NOMO-1 treated with dmso at 0.1 percent for 144 hours (cell line): Measurements from ENCODE around the gene LMO7.

Experiments
- DNase-seq: peaks from one replicate; lab custom pipeline; 2025; ENCODE audit not compliant: unreplicated experiment; lab: John Stamatoyannopoulos, UW

Gene LMO7

DNA sequence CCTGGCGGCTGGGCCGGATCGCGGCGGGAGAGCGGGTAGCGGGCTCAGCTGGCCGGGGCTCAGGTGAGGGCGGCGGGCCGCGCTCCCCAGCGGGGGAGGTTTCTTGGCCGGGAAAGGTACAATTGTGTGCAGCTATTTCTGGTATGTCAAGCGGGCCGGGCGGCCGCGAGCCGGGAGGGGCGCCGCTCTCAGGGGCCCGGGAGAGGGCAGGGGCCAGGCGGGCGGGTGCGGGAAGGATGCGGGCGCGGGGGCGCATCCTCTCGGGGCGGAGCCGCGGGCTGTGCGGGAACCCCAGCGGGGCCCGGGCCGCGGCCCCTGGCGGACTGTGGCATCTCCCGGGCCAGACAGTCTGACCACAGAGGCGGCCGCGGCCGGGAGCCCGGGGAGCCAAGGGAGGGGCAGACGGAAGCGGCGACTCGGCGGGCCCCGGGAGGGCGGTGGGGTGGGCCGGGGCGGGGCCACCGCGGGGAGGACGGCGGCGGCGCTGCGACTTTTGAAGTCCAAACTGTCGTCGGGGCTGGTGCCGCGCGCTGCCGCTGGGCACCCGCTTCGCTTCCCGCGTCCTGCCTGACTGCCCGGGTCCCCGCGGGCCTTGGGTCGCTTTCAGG, at the start of gene LMO7:
Gene LMO7, plus strand, starts transcription at position 503 of the 608 bp plus-strand sequence. CDS start 328 bp downstream, outside the sequence.
- DNase-seq = peak; percentile 48

GRCh38 chr13:75587679-75588078, 48.5 kb upstream of the LMO7 start:
- no peak for DNase-seq

GRCh38 chr13:75596657-75597182, 39.4 kb upstream of the LMO7 start:
- no peak for DNase-seq

- no peak for DNase-seq
Observed at GRCh38 chr13:75600371-75600770, 35.8 kb upstream of the LMO7 start.

DNA sequence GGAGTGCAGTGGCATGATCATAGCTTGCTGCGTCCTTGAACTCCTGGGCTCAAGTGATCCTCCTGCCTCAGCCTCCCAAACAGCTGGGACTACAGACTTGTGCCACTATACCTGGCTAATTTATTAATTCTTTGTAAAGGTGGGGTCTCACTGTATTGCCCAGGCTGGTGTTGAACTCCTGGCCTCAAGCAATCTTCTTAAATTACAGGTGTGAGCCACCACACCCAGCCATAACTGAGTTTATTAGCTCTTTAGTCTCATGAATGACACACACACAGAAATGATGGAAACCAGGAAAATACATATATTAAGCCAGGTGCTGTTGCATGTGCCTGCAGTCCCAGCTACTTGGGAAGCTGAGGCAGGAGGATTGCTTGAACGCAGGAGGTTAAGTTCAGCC, 33.1 kb upstream of the LMO7 start:
- DNase-seq = no peak

DNA sequence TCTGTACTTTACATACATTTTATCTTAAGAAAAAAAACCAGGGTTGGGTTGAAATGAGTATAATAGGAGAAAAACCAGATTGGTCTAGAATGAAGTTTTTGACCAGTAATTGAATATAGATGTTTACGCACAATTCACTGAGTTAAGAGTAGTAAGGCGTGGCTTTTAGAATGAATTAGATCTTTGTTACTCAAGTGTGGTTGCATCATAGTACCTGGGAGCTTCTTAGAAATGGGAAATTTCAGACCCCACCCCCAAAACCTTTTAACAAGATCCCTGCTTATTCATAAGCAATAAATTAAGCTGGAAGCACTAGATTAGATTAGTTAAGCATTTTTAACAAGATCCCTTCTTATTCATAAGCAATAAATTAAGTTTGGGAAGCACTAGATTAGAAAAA, 28.7 kb upstream of the LMO7 start:
- no peak for DNase-seq

DNA sequence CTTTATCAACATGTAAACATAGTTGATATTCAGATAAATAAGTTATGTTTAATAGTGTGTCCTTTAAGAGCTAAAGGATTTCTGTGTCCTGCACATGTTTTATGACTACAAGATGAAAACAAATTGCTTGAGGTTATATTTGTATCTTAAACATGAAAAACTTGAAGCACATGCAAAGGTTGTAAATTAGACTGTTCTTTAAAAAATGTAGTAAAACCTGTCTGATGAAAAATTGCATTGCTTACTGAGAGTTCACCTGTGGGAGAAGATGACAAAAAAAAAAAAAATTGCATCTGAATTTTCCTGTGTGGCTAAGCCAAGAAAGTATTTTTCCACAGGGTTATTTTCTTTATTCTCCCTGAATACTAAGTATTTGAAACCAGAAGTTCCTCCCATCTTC, 25.7 kb upstream of the LMO7 start:
- DNase-seq = no peak

DNA sequence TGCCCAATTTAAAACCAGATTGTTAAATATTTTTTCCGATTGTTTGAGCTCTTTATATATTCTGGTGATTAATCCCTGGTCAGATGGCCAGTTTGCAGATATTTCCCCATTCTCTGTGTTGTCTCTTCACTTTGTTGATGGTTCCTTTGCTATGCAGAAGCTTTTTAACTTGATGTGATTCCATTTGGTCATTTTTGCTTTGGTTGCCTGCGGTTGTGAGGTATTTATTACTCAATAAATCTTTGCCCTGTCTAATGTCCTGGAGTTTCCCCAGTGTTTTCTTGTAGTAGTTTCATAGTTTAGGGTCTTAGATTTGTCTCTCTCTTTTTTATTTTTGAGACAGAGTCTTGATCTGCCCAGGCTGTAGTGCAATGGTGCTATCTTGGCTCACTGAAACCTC, 23.8 kb upstream of the LMO7 start:
- DNase-seq = no peak

GRCh38 chr13:75617230-75617629, 18.9 kb upstream of the LMO7 start:
- DNase-seq = no peak

- DNase-seq = no peak
Observed at GRCh38 chr13:75618308-75618707, 17.8 kb upstream of the LMO7 start.

- DNase-seq = no peak
Observed at GRCh38 chr13:75620020-75620419, 16.1 kb upstream of the LMO7 start.

GRCh38 chr13:75621147-75621546, 15.0 kb upstream of the LMO7 start:
- DNase-seq = no peak

GRCh38 chr13:75628801-75629200, 7.3 kb upstream of the LMO7 start:
- no peak for DNase-seq

- no peak for DNase-seq
Observed at GRCh38 chr13:75633285-75633684, 2.8 kb upstream of the LMO7 start.

- DNase-seq = no peak
Observed at GRCh38 chr13:75635101-75635827, 866 bp upstream of the LMO7 start.

GRCh38 chr13:75636436-75637180, 478 bp downstream of the LMO7 start:
- DNase-seq = peak; percentile 48

DNA sequence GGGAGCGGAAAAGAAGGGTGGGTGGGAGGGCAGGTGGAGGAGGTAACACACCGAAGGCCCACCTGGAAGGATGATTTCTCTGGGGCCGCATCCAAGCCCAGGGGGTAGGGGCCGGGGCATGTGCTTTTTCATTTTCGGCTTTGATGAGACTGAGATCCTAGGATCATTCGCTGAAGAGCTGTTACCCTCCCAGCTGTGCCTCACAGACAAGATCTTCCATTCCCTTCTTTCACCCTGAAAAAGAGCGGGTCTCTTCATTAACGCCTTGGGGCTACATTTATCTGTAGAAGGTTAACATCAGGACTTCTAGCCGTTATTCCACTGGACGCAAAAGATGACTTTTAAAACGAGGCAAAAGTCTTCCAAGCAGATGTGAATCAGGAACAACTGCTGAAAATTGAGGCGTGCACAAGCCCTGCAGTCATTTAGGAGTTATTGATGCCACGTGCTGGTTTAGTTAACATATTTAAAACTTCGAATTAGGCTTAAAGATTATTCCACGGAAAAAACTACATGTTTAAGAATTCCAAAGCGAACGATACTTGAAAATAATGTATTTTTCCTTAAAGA, 1.1 kb downstream of the LMO7 start:
- no peak for DNase-seq

DNA sequence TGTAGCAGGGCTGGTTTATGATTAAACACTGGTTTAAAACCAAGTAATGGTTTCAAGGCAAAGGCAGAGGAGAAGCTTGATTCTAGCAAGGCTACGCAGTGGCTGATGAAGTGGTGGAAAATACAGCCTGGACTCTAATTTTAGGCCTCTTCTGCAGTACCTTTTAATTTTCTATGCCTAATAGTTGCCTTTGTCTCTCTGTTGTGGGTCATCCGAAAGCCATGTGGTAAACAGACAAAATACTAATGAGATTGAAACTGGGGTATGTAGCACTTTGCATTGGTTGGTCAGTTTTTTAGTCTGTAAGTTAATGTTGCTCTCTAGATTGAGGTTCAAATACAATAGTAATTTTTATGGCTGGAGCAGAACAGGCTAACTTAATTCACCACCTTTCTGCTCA, 3.3 kb downstream of the LMO7 start:
- no peak for DNase-seq

DNA sequence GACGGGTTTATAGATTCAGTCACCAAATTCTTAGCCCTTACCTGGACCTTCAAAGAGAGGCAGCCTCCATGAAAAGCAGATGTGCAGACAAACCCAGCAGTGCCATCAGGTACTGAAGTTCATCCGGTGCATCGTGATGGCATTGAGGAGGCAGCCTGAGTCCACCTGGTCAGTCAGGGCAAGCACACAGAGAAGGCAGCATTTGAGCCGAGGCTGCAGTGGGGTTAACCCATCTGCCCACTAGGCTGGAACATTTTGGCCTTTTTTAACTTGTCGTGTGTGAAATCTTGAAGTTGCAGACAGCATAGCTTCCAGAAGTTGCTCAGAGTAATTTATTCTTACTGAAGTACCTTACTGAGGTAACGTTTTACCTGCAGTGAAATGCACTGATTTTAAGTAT, 4.9 kb downstream of the LMO7 start:
- no peak for DNase-seq

- DNase-seq = no peak
Observed at GRCh38 chr13:75643182-75643581, 7.1 kb downstream of the LMO7 start.

DNA sequence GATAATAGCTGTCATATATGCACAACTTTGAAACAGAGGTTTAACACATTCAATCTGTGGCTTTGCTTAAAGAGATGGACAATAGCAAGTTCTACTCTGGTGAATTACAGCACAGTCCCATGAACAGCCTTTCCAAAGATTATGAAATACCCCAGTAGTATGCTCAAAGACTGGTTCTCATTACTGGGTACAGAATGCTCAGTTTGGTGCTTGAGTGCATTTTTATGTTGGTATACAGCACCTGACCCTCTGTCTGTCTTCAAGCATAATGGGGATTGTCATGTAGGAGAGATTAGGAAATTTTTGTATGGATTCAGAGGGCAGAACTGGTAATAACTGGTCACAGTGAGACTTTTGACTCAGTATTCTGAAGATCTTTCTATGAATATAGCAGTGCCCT, 7.6 kb downstream of the LMO7 start:
- no peak for DNase-seq

GRCh38 chr13:75645141-75645540, 9.0 kb downstream of the LMO7 start:
- DNase-seq = no peak
